WERI-Rb-1 (cell line): ENCODE results near the gene GGT1.
"Not testable (repeated sequence)": the region's sequence is repeated elsewhere in the genome, so short reads cannot be mapped to it uniquely, and the experiment has no call there.

ENCODE experiments used
- DNase-seq: peaks from one replicate; pipeline ENCODE4 v3.0.0-alpha.2; 2020
- H3K27ac ChIP-seq: fragments of 250-450 bp; sonication (Bioruptor Pico); 2 replicates; pipeline ENCODE4 v1.5.1; 2020; ENCODE audit warnings: mild to moderate bottlenecking, moderate library complexity
- H3K27me3 ChIP-seq: fragments of 250-450 bp; sonication (Bioruptor Pico); 2 replicates; pipeline ENCODE4 v1.5.1; 2021; ENCODE audit warnings: mild to moderate bottlenecking, low read depth, moderate library complexity; ENCODE audit not compliant: insufficient read depth, severe bottlenecking
- H3K36me3 ChIP-seq: fragments of 250-450 bp; sonication (Bioruptor Pico); 2 replicates; pipeline ENCODE4 v1.5.1; 2020; ENCODE audit warnings: mild to moderate bottlenecking, moderate library complexity
- H3K4me3 ChIP-seq: 2 replicates; pipeline ENCODE4 v1.5.1; 2011; ENCODE audit warnings: low read depth, mild to moderate bottlenecking, control low read depth, low read length
- H3K9me3 ChIP-seq: fragments of 250-450 bp; sonication (Bioruptor Pico); 2 replicates; pipeline ENCODE4 v1.5.1; 2021; ENCODE audit warnings: mild to moderate bottlenecking, moderate library complexity; ENCODE audit not compliant: severe bottlenecking
- CTCF ChIP-seq: IDR thresholded peaks from 2 replicates; pipeline ENCODE4 v1.5.1; 2011; ENCODE audit warnings: low read depth, mild to moderate bottlenecking, control low read depth, inconsistent platforms, low read length

Gene GGT1

GRCh38 chr22:24601217-24602104 lies 1.5 kb upstream of the GGT1 start:
- no peak for DNase-seq
- Histone ChIP-seq H3K27ac (no peak overlapping the region), H3K9me3 (peaks cover 2% of the 10 kb centered on the region), H3K36me3 (no peaks in the 10 kb centered on the region), H3K27me3 (no peaks in the 10 kb centered on the region), H3K4me3 (no peak overlapping the region)
- TF ChIP-seq CTCF = no peak

- not testable (repeated sequence) for H3K9me3 ChIP-seq, H3K27me3 ChIP-seq, H3K27ac ChIP-seq, H3K36me3 ChIP-seq, H3K4me3 ChIP-seq, DNase-seq
Observed at GRCh38 chr22:24602105-24602749, 766 bp upstream of the GGT1 start.

- 0 out of 2 replicates have a peak, but pooled peaks have one; percentile 5 for TF ChIP-seq CTCF
- H3K9me3 ChIP-seq, H3K36me3 ChIP-seq, H3K27me3 ChIP-seq: not testable (repeated sequence)
- Histone ChIP-seq H3K4me3 (peak overlapping the region; percentile 39), H3K27ac (peak overlapping the region; percentile 93)
- DNase-seq = peak; percentile 84
Observed at GRCh38 chr22:24603770-24604629, 1.0 kb downstream of the GGT1 start.

- H3K36me3 ChIP-seq, H3K27ac ChIP-seq, H3K4me3 ChIP-seq, DNase-seq, H3K27me3 ChIP-seq, H3K9me3 ChIP-seq: not testable (repeated sequence)
Observed at GRCh38 chr22:24606340-24606739, 3.3 kb downstream of the GGT1 start.

GRCh38 chr22:24607429-24607983 lies 4.5 kb downstream of the GGT1 start:
- not testable (repeated sequence) for H3K27ac ChIP-seq, H3K4me3 ChIP-seq, H3K36me3 ChIP-seq, DNase-seq, H3K9me3 ChIP-seq, H3K27me3 ChIP-seq

- H3K4me3 ChIP-seq, H3K27me3 ChIP-seq, H3K27ac ChIP-seq, H3K36me3 ChIP-seq, H3K9me3 ChIP-seq, DNase-seq: not testable (repeated sequence)
Observed at GRCh38 chr22:24608327-24608726, 5.3 kb downstream of the GGT1 start.

- not testable (repeated sequence) for H3K9me3 ChIP-seq, H3K27me3 ChIP-seq, DNase-seq, H3K27ac ChIP-seq, H3K4me3 ChIP-seq, H3K36me3 ChIP-seq
Observed at GRCh38 chr22:24609888-24610287, 6.9 kb downstream of the GGT1 start.

- not testable (repeated sequence) for DNase-seq, H3K4me3 ChIP-seq, H3K36me3 ChIP-seq, H3K9me3 ChIP-seq, H3K27ac ChIP-seq, H3K27me3 ChIP-seq
Observed at GRCh38 chr22:24614794-24615193, 11.8 kb downstream of the GGT1 start.

GRCh38 chr22:24621244-24621643 lies 18.3 kb downstream of the GGT1 start:
- H3K36me3 ChIP-seq, H3K9me3 ChIP-seq, H3K27me3 ChIP-seq, H3K27ac ChIP-seq, H3K4me3 ChIP-seq, DNase-seq: not testable (repeated sequence)

GRCh38 chr22:24622596-24622995 lies 19.6 kb downstream of the GGT1 start:
- DNase-seq, H3K27ac ChIP-seq: not testable (repeated sequence)

GRCh38 chr22:24627911-24628310 lies 24.9 kb downstream of the GGT1 start:
- H3K9me3 ChIP-seq, H3K36me3 ChIP-seq, H3K27me3 ChIP-seq, DNase-seq, H3K4me3 ChIP-seq, H3K27ac ChIP-seq: not testable (repeated sequence)

More at GRCh38 chr22:24622596-24622995, 19.6 kb downstream of the GGT1 start:
- not testable (repeated sequence) for H3K9me3 ChIP-seq, H3K36me3 ChIP-seq, H3K27me3 ChIP-seq, H3K4me3 ChIP-seq
